Posterior cingulate gyrus (tissue), 11 donors: ENCODE data around the gene SPOCK3.

Source experiments
- DNase-seq, 10 donors: peaks; one replicate each; pipeline versions ENCODE4 v3.0.0 to v3.0.0-alpha.2; 2020 to 2021; ENCODE audit warnings: mixed read lengths in 3 of 10
- intact Hi-C: fragments of 100-400 bp; cut with DNase I; formaldehyde crosslinking; loops from one replicate; pipeline ENCODE4 v1.15.1; 2023

Gene SPOCK3

DNA sequence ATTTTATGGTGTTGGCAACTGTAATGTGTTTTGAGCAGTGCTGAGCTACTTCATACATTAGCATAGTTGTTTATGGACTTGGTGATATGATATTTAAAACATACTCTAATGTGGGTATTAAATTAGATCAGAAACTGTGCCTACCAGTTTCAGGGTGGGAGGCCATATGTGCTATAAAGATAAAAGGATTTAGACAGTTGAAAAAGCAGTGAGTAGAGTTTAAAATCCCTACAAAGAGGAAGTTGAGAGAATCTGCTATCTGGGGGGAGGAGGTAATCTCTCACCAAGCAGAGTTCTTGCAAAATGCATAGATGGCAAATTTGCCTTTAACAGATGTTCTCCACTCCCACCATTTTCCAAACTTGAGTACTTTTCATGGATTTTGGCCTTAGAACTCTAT is 154.5 kb downstream of the SPOCK3 start:
- intact Hi-C loops = no loop called here
- DNase-seq = no peak

GRCh38 chr4:167052631-167053091 is 181.6 kb downstream of the SPOCK3 start:
- intact Hi-C loops = no loop called here
- no peak for DNase-seq

GRCh38 chr4:167049257-167049656 is 185.0 kb downstream of the SPOCK3 start:
- DNase-seq = no peak
- intact Hi-C loops = no loop called here

- no peak for DNase-seq
- intact Hi-C loops = no loop called here
These were observed 192.8 kb downstream of the SPOCK3 start for GRCh38 chr4:167041524-167041923.

DNA sequence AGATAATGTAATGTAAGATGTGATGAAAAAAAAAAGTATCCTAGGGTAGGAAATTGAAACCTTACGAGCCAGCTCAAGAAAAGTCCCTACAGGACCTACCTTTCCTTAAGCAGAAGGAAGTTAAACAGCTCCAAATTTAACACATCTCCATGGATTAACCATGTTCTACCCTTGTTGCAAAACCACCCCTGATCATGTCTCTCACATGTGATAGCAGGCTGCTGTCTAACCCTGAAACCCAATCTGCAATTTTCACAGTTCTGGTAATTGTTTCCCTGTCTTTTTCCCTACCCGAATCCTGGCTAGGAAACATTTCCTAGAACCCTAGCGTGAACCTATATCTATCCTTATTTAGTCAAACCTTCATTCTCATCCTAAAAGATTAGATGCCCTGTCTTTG is 198.9 kb downstream of the SPOCK3 start:
- DNase-seq = no peak
- intact Hi-C loops = no loop called here

DNA sequence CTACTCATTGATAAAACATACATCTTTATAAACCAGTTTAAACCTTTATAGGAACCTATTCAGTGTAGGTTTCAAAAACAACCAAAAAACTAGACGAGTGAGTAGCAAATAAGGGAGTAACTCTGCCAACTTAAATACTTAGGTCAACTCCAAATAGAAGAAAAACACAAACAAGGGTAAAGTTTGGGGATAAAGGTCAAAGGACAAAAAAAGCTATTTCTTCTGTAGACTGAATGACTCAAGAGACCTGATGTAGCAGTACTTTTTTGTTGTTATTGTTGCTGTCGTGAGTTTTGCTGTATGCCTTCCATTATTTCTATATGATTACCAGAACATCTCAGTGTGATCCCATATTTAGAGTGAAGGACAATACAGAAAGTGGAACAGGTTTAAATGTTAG is 199.3 kb downstream of the SPOCK3 start:
- intact Hi-C loops = no loop called here

DNA sequence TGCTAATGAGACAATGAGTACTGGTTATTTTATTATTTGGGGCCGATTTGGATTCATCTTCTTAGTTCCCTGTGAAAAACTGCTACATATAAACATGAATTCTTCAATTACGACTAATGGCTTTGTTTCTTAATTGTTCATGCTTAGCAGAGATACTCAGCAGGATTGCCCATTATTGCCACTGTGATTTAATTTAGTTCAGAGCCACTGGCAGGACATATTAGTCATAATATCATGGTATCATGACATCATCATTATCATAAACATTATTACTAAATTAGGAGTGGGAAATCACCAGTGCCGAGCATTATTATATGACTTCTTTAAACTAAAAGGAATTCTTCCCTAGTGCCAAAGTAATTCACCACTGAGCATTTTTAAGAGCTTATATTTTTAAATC is 201.4 kb downstream of the SPOCK3 start:
- intact Hi-C loops = no loop called here

More for the DNA sequence above, 199.3 kb downstream of the SPOCK3 start:
- DNase-seq = no peak

DNA sequence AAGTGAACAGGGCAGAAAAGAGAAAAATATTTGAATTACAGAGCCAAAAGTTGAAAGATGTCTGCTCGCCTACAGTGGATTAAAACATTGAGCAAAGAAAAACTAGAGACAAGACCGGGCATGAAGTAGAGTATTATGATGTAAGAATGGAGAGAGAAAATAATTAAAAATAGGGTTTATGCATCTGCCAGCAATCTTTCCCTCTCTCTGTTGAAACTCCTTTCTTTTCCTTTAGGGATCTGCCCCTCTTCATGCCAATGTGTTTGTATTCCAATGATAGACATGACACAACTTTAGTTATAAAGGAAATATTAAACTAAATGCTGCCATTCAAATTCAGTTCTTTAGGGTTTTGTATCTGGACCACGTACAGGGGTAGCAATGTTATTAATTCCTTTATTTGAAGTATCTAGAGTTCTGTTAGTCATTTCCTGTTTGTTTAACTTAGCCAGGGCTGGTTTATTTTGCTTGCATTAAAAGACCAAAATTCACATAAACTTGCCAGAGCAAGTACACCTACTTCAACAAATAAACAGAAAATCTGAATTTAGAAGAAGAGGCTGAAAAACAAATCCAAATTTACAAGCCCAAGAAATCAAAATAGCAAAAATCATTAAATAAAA is 202.6 kb downstream of the SPOCK3 start:
- no peak for DNase-seq
- intact Hi-C loops = no loop called here

More for the DNA sequence above, 201.4 kb downstream of the SPOCK3 start:
- DNase-seq = no peak

- no peak for DNase-seq
- intact Hi-C loops = loop anchor here (10.0 kb wide), 1 partner anchor 864 kb away; no protein-coding TSS in a partner anchor
These were observed 205.3 kb downstream of the SPOCK3 start for GRCh38 chr4:167028976-167029375.

- no peak for DNase-seq
- intact Hi-C loops = loop anchor here (10.0 kb wide), 1 partner anchor 861 kb away; no protein-coding TSS in a partner anchor
These were observed 208.6 kb downstream of the SPOCK3 start for GRCh38 chr4:167025670-167026069.

DNA sequence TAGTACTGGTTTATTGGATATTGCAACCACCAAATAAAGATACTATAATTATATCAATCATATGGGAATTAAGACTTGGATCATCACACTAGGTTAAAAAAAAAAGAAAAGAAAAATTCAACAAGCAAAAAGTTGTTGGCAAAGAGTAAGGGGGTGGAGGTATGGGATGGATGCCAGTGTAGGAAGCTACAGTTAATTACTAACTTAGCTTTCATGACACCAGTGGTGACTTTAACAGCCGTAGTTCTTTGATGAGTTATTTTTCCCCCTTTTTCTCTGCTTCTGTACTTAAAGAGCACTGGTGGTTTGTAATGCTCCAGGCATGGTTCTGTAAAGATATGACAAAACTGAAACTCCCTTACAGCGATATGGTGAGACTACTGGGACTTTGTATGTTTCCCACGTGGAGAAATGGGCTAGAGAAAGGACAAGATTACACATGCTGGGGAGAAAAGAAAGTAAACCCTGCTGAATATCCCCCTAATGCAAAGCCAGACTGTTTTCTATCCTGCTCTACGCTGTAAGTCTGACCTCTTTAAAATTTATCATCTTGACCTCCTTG is 210.8 kb downstream of the SPOCK3 start:
- intact Hi-C loops = loop anchor here (10.0 kb wide), 1 partner anchor 859 kb away; no protein-coding TSS in a partner anchor
- DNase-seq = no peak

DNA sequence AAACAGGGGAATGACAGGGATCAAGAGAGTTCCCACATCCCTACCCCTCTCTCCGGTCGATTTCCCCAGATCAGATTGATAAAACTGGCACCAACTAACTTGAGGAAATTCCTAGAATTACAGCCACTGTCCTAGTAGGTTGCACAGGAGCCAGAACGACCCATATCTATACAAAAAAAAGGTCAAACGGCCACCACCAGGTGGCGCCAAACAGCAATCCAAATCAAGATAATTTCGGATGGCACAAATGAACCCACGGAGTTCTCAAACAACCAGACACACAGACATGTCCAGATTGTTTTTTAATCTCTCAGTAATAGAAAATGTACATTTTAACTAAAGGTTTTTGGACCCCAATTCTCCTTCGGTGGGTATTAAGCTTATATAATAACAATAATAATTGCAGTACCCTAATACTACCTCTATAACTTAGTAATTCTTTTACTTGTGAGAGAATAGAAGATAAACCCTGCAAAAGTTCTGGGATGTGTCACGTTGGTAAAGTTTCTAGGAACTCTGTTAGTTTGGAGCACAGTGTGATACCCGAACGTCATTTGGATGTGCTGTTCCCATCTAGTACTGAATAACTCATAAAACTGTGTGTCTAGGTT is 212.6 kb downstream of the SPOCK3 start:
- intact Hi-C loops = loop anchor here (1.0 to 10.0 kb wide), 3 partner anchors 213 to 857 kb away; partner anchors contain the start of gene SPOCK3
- DNase-seq = peak; percentile 38 to 94 (median 80)

- intact Hi-C loops = loop anchor here (10.0 kb wide), 1 partner anchor 856 kb away; no protein-coding TSS in a partner anchor
- DNase-seq = no peak
These were observed 213.9 kb downstream of the SPOCK3 start for GRCh38 chr4:167020410-167020809.

- DNase-seq = no peak
- intact Hi-C loops = loop anchor here (10.0 kb wide), 1 partner anchor 1060 kb away; no protein-coding TSS in a partner anchor
These were observed 219.3 kb downstream of the SPOCK3 start for GRCh38 chr4:167014944-167015343.

GRCh38 chr4:167003326-167003725 is 231.0 kb downstream of the SPOCK3 start:
- intact Hi-C loops = no loop called here
- DNase-seq = no peak

DNA sequence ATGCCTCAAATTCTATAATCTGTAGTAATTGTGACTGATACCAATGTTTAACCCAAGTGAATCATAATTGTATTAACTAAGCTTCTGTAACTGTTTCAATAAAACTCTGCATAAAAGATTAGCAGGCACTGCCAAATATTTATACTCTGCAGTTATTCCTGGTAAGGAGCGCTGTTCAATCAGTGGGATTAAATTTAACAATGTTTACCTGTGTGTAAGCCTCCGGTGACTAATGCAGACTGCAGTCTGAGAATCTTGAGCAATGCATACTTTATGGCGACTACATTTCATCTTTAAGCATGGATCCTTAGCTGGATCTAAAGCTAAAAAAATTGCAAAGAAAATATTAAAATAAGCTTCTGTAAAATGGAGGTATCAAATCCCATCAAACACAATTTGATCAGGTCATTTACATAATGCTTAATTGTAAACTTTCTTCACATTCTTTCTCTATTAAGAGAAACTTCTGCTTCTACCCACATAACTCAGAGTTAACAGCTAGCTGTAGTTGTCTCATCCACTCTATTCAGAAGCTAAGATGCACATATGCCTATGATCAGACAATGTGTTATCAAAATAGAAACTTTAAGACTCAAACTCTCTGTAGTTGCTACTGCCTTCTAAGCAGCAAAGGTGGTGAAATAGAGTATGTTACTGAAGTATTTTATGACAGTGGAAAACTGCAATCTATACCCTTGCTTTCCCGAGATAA is 234.0 kb downstream of the SPOCK3 start:
- intact Hi-C loops = no loop called here
- no peak for DNase-seq

GRCh38 chr4:166996216-166996615 is 238.1 kb downstream of the SPOCK3 start:
- DNase-seq = peak in 1 of 10 donors; percentile 31
- intact Hi-C loops = no loop called here

DNA sequence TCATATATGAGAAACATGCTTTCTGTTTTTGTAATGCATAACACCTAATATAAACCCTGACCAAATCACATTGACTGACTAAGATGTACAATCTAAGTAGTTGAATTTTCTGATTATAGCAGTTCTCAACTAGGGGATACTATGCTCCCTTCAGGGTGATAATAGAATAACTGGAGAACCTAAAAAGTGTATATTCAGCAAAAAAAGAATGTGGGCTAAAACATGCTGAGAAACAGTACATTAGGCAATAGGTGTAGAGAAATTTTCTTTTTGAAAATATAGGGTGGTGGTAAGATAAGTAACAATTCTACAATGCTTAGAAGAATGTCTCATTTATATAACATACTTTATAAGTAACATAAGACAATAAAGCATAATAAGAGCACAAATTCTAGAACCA is 239.6 kb downstream of the SPOCK3 start:
- intact Hi-C loops = no loop called here
- no peak for DNase-seq

GRCh38 chr4:166991006-166991561 is 243.2 kb downstream of the SPOCK3 start:
- intact Hi-C loops = no loop called here
- DNase-seq = peak in 1 of 10 donors; percentile 26

DNA sequence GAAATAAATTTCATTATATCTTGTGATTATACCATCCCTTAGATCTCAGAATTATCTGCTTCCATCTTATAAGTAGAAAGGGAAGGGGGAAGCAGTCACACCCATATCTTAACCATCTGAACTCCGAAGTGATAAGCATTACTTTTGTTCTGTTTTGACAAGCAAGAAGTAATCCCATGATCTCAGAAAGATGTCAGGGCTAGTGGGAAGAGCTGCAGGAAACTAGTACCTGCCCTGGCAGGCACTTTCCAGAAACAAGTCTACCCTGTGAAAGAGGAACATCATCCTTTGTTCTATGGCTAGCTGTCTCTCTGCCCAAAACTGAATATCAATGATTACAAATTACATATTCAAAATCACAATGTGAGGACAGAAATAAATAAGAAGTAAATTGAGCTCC is 244.4 kb downstream of the SPOCK3 start:
- intact Hi-C loops = no loop called here
- no peak for DNase-seq

GRCh38 chr4:166987026-166987425 is 247.3 kb downstream of the SPOCK3 start:
- no peak for DNase-seq

More at GRCh38 chr4:166987026-166987425, 247.3 kb downstream of the SPOCK3 start:
- intact Hi-C loops = no loop called here
